IgD-negative memory B cell (primary cell): Measurements from ENCODE around the gene ALKBH2. TPM values are rescaled to one million over a fixed set of nuclear protein-coding genes. Genes with fewer than 3 reads are reported as not detected.
A peak's percentile ranks its signal among the peaks of the same experiment; 100 is the strongest.

ENCODE experiments used
- H3K27ac Mint-ChIP-seq, 3 donors: one replicate each; pipeline ENCODE4 v1.8.0; 2020 to 2022; ENCODE audit warnings: mild to moderate bottlenecking in 3 of 3, mixed read lengths in 3 of 3, moderate library complexity in 1 of 3
- H3K27me3 Mint-ChIP-seq: one replicate; pipeline ENCODE4 v1.8.0; 2021; ENCODE audit warnings: mixed read lengths
- H3K36me3 Mint-ChIP-seq: one replicate; pipeline ENCODE4 v1.8.0; 2020; ENCODE audit warnings: mild to moderate bottlenecking, mixed read lengths
- H3K4me1 Mint-ChIP-seq, 3 donors: one replicate each; pipeline ENCODE4 v1.8.0; 2020 to 2022; ENCODE audit warnings: mixed read lengths in 3 of 3, mild to moderate bottlenecking in 1 of 3
- H3K4me3 Mint-ChIP-seq, 4 donors: one replicate each; pipeline ENCODE4 v1.8.0; 2020 to 2022; ENCODE audit warnings: mild to moderate bottlenecking in 4 of 4, mixed read lengths in 4 of 4, moderate library complexity in 3 of 4
- H3K9me3 Mint-ChIP-seq, 3 donors: one replicate each; pipeline ENCODE4 v1.8.0; 2020 to 2021; ENCODE audit warnings: mixed read lengths in 3 of 3, mild to moderate bottlenecking in 1 of 3
- polyA plus RNA-seq: library from polyadenylated mRNA; unstranded; fragments of 300-500 nt; fragmentation: Illumina TruSeq; gene quantifications from one replicate; pipeline ENCODE4 v1.2.3, GENCODE V29; 2021

ALKBH2 gene
- polyA plus RNA-seq, 1 donor from 2014 or later: 17.6 TPM

DNA sequence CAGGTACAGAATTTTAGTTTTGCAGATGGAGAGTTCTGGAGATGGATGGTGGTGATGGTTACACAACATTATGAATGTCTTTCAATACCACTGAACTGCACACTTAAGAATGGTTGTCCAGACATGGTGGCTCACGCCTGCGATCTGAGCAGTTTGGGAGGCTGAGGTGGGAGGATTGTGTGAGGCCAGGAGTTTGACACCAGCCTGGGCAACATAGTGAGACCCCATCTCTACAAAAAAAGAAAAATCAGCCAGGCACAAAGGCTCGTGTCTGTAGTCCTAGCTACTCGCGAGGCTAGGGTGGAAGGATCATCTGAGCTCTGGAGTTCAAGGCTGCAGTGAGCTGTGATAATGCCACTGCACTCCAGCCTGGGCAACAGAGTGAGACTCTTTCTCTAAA lies 49.0 kb downstream of the ALKBH2 start:
- H3K27ac Mint-ChIP-seq: no peak overlapping the region
- H3K9me3 Mint-ChIP-seq: peaks cover 0 to 2% (median 0%) of the 10 kb centered on the region in 3 donors
- peaks cover 19% of the 10 kb centered on the region for H3K27me3 Mint-ChIP-seq
- no peaks in the 10 kb centered on the region for H3K36me3 Mint-ChIP-seq
- peak overlapping the region in 1 of 4 donors; percentile 61 for H3K4me3 Mint-ChIP-seq
- H3K4me1 Mint-ChIP-seq: peaks cover 0 to 2% (median 0%) of the 10 kb centered on the region in 3 donors

Other genes with a start within 250 kb of the ALKBH2 start
- 10.3 TPM for gene SSH1, start 235.9 kb downstream of the ALKBH2 start, polyA plus RNA-seq
- not detected for gene DAO, start 213.4 kb downstream of the ALKBH2 start, polyA plus RNA-seq
- not detected for gene SVOP, start 72.4 kb downstream of the ALKBH2 start, polyA plus RNA-seq
- gene USP30, start 40.9 kb downstream of the ALKBH2 start, polyA plus RNA-seq: 16.0 TPM
- gene UNG, start 4.1 kb upstream of the ALKBH2 start, polyA plus RNA-seq: 24.6 TPM
- 2.4 TPM for gene ACACB, start 23.1 kb upstream of the ALKBH2 start, polyA plus RNA-seq
- not detected for gene FOXN4, start 215.8 kb upstream of the ALKBH2 start, polyA plus RNA-seq